ENCODE data around the gene PDE4D.

PDE4D gene

DNA sequence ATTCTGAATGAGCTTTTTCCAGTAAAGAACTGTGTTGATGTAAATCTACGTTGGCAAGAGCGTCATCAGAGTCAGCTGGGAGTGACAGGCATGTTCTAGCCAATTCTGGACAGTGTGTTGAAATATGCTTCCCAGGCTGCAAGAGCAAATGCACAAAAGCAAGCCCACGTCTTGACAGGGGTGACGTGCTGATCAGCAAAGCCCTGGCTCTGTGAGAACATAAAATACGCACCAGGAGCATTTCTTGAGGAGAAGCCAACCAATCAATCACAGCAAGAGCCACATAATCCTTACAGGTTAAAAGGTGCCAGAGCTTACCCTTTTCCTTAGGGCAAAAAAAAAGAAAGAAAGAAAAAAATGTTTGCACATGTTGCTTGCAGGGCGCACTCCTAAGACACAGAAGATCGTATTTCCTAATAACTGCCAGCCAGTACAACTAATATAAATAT lies 148.1 kb downstream of the PDE4D start:
- H3K4me1 Mint-ChIP-seq (ENCODE audit: low read depth), result no peaks in the 10 kb centered on the region
- no peaks in the 10 kb centered on the region for H3K36me3 Mint-ChIP-seq (ENCODE audit: low read depth)
- no peak overlapping the region for H3K4me3 Mint-ChIP-seq
- no peak overlapping the region for H3K27ac Mint-ChIP-seq
- H3K27me3 Mint-ChIP-seq, result no peaks in the 10 kb centered on the region
- H3K9me3 Mint-ChIP-seq, result no peaks in the 10 kb centered on the region
- intact Hi-C loops (cut with micrococcal nuclease), result no loop called here

DNA sequence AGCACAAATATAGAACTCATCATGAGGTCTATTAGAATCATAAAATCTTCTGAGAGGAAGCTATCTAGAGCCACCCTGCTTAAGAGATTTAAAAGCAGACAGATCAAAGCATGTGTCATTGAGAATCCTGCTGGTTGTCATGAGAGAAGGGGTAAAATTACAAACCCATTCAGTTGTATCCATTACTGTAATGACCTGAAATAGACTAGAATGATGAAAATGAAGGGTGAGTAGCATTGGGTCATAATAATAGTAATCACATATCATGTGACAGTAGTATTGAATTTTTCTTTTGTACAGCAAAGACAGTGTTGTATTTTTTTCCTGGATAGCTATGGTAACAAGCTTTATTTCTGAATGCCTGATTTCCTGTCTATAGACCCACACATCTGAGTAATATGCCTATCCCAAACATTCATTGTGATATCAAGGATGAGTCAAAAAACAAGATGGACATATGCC lies 149.0 kb downstream of the PDE4D start:
- Mint-ChIP-seq H3K27ac (no peak overlapping the region), H3K4me3 (no peak overlapping the region), H3K27me3 (no peaks in the 10 kb centered on the region), H3K9me3 (no peaks in the 10 kb centered on the region), H3K4me1 (ENCODE audit: low read depth) (no peaks in the 10 kb centered on the region), H3K36me3 (ENCODE audit: low read depth) (no peaks in the 10 kb centered on the region)
- intact Hi-C loops (cut with micrococcal nuclease), result no loop called here

- Mint-ChIP-seq H3K27ac (no peak overlapping the region), H3K27me3 (no peaks in the 10 kb centered on the region), H3K9me3 (no peaks in the 10 kb centered on the region), H3K36me3 (ENCODE audit: low read depth) (no peaks in the 10 kb centered on the region), H3K4me3 (no peak overlapping the region), H3K4me1 (ENCODE audit: low read depth) (no peaks in the 10 kb centered on the region)
- intact Hi-C loops (cut with micrococcal nuclease), result no loop called here
Measured at GRCh38 chr5:59741599-59741998, 151.9 kb downstream of the PDE4D start.

GRCh38 chr5:59738024-59738423 lies 155.5 kb downstream of the PDE4D start:
- H3K27me3 Mint-ChIP-seq, result no peaks in the 10 kb centered on the region
- no peaks in the 10 kb centered on the region for H3K9me3 Mint-ChIP-seq
- H3K27ac Mint-ChIP-seq, result no peak overlapping the region
- H3K36me3 Mint-ChIP-seq (ENCODE audit: low read depth), result no peaks in the 10 kb centered on the region
- H3K4me3 Mint-ChIP-seq, result no peak overlapping the region
- intact Hi-C loops (cut with micrococcal nuclease), result no loop called here
- no peaks in the 10 kb centered on the region for H3K4me1 Mint-ChIP-seq (ENCODE audit: low read depth)

DNA sequence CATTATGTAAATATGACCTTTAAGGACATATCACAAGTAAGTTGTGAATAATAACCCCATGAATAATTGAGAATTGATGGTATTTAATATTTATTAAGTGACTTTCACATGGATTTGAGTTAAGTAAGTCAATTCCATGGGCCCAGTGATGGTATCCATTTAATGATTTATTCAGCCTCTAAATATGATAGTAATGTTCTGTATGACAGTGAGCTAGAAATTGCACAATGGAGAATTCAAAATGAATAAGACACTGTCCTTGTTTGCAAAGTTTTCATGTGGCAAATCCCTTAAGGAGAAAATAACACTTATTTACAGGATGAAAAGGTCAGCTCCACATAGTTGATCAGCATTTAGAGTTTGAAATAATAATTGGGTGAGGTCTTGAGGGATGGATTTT lies 160.7 kb downstream of the PDE4D start:
- no peaks in the 10 kb centered on the region for H3K9me3 Mint-ChIP-seq
- no peaks in the 10 kb centered on the region for H3K36me3 Mint-ChIP-seq (ENCODE audit: low read depth)
- no peaks in the 10 kb centered on the region for H3K4me1 Mint-ChIP-seq (ENCODE audit: low read depth)
- intact Hi-C loops (cut with micrococcal nuclease), result no loop called here
- no peaks in the 10 kb centered on the region for H3K27me3 Mint-ChIP-seq
- no peak overlapping the region for H3K4me3 Mint-ChIP-seq
- no peak overlapping the region for H3K27ac Mint-ChIP-seq

DNA sequence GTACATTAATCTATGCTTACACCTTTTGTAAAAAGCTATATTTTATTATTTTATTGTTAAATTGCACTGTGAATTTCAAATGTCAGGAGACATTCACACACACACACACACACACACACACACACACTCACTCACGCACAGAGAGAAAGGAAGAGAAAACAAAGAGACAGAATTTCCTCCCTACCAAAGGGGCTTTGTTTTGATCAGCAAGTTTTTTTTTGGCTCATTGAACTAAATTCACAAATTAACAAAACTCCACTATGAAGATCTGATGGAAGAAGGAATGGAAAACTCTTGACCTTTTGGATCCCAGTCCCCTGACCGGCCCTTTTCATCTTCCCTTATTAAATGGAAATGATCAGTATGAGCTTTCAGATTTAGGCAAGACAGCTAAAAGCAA lies 161.2 kb downstream of the PDE4D start:
- intact Hi-C loops (cut with micrococcal nuclease), result no loop called here
- no peaks in the 10 kb centered on the region for H3K9me3 Mint-ChIP-seq
- no peak overlapping the region for H3K27ac Mint-ChIP-seq
- no peaks in the 10 kb centered on the region for H3K36me3 Mint-ChIP-seq (ENCODE audit: low read depth)
- no peaks in the 10 kb centered on the region for H3K27me3 Mint-ChIP-seq
- no peaks in the 10 kb centered on the region for H3K4me1 Mint-ChIP-seq (ENCODE audit: low read depth)
- no peak overlapping the region for H3K4me3 Mint-ChIP-seq

GRCh38 chr5:59731809-59732208 lies 161.7 kb downstream of the PDE4D start:
- Mint-ChIP-seq H3K4me1 (ENCODE audit: low read depth) (no peaks in the 10 kb centered on the region), H3K9me3 (no peaks in the 10 kb centered on the region), H3K36me3 (ENCODE audit: low read depth) (no peaks in the 10 kb centered on the region), H3K27ac (no peak overlapping the region), H3K27me3 (no peaks in the 10 kb centered on the region), H3K4me3 (no peak overlapping the region)
- intact Hi-C loops (cut with micrococcal nuclease), result no loop called here

- H3K4me1 Mint-ChIP-seq (ENCODE audit: low read depth), result no peaks in the 10 kb centered on the region
- no peaks in the 10 kb centered on the region for H3K27me3 Mint-ChIP-seq
- no peak overlapping the region for H3K4me3 Mint-ChIP-seq
- H3K9me3 Mint-ChIP-seq, result no peaks in the 10 kb centered on the region
- no peaks in the 10 kb centered on the region for H3K36me3 Mint-ChIP-seq (ENCODE audit: low read depth)
- intact Hi-C loops (cut with micrococcal nuclease), result no loop called here
- H3K27ac Mint-ChIP-seq, result no peak overlapping the region
Measured at GRCh38 chr5:59729820-59730219, 163.7 kb downstream of the PDE4D start.

DNA sequence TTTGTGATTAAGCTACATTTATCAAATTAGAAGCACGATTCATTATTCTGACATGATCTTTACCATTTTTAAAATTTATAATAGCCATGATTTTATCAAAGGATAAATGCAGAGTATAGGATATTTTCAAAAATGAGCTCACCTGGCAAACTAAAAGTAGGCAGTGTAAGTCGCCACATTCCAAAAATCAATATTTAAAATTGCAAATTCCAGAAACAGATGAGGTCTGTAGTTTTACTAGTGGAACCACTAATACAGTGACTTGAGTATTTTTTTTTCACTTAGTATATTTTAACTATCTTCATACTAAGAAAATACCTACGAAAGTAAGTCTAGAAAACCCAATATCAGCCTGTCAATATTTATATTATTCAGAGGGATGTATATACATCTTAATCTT lies 164.2 kb downstream of the PDE4D start:
- H3K27me3 Mint-ChIP-seq, result no peaks in the 10 kb centered on the region
- H3K36me3 Mint-ChIP-seq (ENCODE audit: low read depth), result no peaks in the 10 kb centered on the region
- intact Hi-C loops (cut with micrococcal nuclease), result no loop called here
- no peaks in the 10 kb centered on the region for H3K9me3 Mint-ChIP-seq
- H3K27ac Mint-ChIP-seq, result no peak overlapping the region
- no peaks in the 10 kb centered on the region for H3K4me1 Mint-ChIP-seq (ENCODE audit: low read depth)
- H3K4me3 Mint-ChIP-seq, result no peak overlapping the region

GRCh38 chr5:59728356-59728755 lies 165.2 kb downstream of the PDE4D start:
- Mint-ChIP-seq H3K27me3 (no peaks in the 10 kb centered on the region), H3K9me3 (no peaks in the 10 kb centered on the region), H3K4me3 (no peak overlapping the region), H3K27ac (no peak overlapping the region), H3K4me1 (ENCODE audit: low read depth) (no peaks in the 10 kb centered on the region), H3K36me3 (ENCODE audit: low read depth) (no peaks in the 10 kb centered on the region)
- intact Hi-C loops (cut with micrococcal nuclease), result no loop called here

DNA sequence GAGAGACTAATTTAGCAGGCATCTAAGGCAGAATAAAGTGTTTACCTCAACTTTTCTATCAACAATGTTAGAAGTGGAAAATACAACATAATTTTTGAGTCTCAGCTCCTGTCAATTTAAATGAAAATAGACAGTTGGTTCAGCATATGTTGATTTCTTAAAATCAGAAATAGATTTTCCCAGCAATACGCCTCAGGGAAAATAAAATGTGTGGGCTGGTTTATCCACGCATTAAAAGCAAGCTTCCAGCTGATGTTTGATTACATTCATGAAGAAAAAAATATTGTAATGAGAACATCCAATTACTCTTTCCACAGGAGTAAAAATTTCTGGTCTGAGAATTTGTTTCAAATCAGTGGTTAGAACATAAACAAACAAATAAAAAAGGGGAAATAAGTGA lies 166.3 kb downstream of the PDE4D start:
- H3K4me1 Mint-ChIP-seq (ENCODE audit: low read depth), result no peaks in the 10 kb centered on the region
- H3K4me3 Mint-ChIP-seq, result no peak overlapping the region
- no peaks in the 10 kb centered on the region for H3K36me3 Mint-ChIP-seq (ENCODE audit: low read depth)

DNA sequence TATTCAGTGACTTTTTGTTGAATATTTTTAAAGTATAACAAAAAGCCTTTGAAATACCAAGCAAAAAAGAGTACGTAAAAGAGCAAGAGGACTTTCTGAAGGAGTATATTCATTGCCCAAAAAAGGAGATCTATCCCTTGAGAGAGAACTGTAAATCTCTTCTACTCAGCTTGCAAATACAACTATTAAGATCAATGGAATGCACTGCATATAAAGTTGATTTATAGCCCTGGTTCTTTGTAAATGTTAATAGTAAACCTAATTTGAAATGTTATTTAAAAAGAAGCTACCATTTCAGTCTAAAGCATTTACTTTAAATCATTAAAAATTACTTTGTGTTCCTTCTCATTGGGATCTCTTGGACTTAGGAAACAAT lies 168.1 kb downstream of the PDE4D start:
- H3K4me1 Mint-ChIP-seq (ENCODE audit: low read depth), result no peaks in the 10 kb centered on the region
- no peaks in the 10 kb centered on the region for H3K9me3 Mint-ChIP-seq
- intact Hi-C loops (cut with micrococcal nuclease), result no loop called here
- no peak overlapping the region for H3K27ac Mint-ChIP-seq
- H3K4me3 Mint-ChIP-seq, result no peak overlapping the region
- H3K27me3 Mint-ChIP-seq, result no peaks in the 10 kb centered on the region
- no peaks in the 10 kb centered on the region for H3K36me3 Mint-ChIP-seq (ENCODE audit: low read depth)

More for the DNA sequence above, 166.3 kb downstream of the PDE4D start:
- intact Hi-C loops (cut with micrococcal nuclease), result no loop called here
- H3K9me3 Mint-ChIP-seq, result no peaks in the 10 kb centered on the region
- no peak overlapping the region for H3K27ac Mint-ChIP-seq
- H3K27me3 Mint-ChIP-seq, result no peaks in the 10 kb centered on the region

GRCh38 chr5:59724482-59725391 lies 168.8 kb downstream of the PDE4D start:
- no peaks in the 10 kb centered on the region for H3K9me3 Mint-ChIP-seq
- intact Hi-C loops (cut with micrococcal nuclease), result loop anchor here (5.0 kb wide), 1 partner anchor 332 kb away; no protein-coding TSS in a partner anchor

GRCh38 chr5:59722874-59723273 lies 170.7 kb downstream of the PDE4D start:
- no peaks in the 10 kb centered on the region for H3K9me3 Mint-ChIP-seq
- H3K27me3 Mint-ChIP-seq, result no peaks in the 10 kb centered on the region
- no peak overlapping the region for H3K27ac Mint-ChIP-seq
- no peak overlapping the region for H3K4me3 Mint-ChIP-seq
- no peaks in the 10 kb centered on the region for H3K36me3 Mint-ChIP-seq (ENCODE audit: low read depth)
- intact Hi-C loops (cut with micrococcal nuclease), result loop anchor here (5.0 kb wide), 1 partner anchor 331 kb away; no protein-coding TSS in a partner anchor
- H3K4me1 Mint-ChIP-seq (ENCODE audit: low read depth), result no peaks in the 10 kb centered on the region

More at GRCh38 chr5:59724482-59725391, 168.8 kb downstream of the PDE4D start:
- Mint-ChIP-seq H3K4me1 (ENCODE audit: low read depth) (no peaks in the 10 kb centered on the region), H3K36me3 (ENCODE audit: low read depth) (no peaks in the 10 kb centered on the region), H3K27ac (no peak overlapping the region), H3K4me3 (no peak overlapping the region), H3K27me3 (no peaks in the 10 kb centered on the region)

Measured in dendritic cell treated with granulocyte-macrophage colony-stimulating factor and Interleukin-4, amounts not matched to agents 40 ng/mL and 50 ng/mL, for 4 days (primary cell).